ENCODE measurements around the gene CACNA1B. TPM values are rescaled to one million over a fixed set of nuclear protein-coding genes. Genes with fewer than 3 reads are reported as not detected.

Gene CACNA1B
- total RNA-seq, 1 donor from 2014 or later, result under 0.01 TPM

DNA sequence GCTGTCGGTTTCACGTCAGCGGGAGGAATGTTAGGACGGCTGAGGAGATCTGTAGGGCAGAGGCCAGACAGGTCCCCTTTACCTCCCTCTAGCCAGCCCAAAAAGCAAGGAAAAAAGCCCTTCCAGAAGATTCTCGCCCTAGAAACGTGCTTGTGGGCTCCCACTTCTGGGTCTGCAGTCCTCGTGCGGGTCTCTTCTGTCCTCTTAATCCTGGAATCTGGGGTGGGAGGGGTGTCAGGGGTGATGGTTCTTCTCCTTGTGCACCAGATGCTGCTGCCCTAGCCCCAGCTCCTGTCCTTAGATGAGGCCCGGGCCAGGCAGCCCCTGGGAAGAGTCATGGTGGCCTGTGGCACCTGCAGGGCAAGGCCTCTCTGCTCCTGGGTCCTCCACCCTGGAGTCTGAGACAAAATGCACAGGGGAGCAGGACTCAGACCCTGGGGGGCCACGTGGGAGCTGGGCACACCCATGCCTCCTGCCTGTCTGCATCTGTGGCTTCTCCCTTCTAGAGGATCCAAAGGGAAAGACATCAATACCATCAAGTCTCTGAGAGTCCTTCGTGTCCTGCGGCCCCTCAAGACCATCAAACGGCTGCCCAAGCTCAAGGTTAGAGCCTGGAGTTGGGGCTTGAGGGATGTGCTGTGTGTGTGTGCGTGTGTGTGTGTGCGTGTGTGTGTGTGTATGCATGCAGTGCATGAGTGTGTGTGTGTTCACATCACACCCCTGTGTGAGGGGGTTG is 174.2 kb downstream of the CACNA1B start:
- no peak for DNase-seq (ENCODE audit: low spot score)

DNA sequence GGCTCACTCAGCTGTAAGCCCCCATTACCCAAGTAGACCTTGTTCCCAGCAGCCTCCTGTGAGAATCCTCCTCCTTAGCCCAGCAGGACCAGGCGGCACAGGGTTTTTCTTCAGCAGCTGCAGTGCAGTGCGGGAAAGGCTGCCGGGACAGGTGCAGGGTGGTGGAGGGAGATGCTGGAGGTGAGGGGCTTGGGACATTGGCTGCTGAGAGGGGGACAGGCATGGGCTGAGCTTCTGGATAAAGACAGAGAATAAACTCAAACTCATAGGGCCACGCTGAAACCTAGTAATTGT is 174.7 kb downstream of the CACNA1B start:
- DNase-seq (ENCODE audit: low spot score), result no peak

DNA sequence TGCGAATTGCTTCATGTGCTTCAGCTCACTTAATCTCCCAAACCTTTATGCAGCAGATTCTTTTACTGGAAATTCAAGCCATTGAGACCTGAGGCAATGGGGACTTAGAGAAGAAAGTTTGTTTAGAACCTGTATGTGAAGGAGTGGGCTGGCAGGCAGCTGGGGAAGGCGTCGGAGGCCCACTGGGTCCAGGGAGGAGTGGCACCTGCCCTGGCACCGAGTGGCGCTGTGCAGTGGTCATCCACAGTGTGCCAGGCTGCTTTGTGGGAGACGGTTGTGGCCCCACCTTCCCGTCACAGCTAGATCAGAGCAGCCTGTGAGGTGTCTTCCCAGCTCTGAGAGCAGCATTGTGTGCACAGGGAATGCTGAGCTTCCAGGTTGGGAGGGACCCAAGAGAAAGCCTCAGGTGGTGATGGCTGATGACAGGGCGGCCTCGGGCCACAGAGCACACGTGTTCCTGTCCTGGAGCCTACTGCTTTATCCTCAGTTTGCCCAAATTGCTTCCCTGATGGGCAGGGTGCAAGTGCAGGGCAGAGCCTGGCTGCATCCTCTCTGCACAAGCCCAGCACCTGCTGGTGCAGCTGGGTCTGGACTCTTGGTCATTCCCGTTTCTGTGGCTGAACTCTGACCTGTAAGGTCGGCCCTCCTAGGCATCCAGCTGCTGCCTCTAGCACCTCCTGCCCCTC is 175.2 kb downstream of the CACNA1B start:
- no peak for DNase-seq (ENCODE audit: low spot score)

DNA sequence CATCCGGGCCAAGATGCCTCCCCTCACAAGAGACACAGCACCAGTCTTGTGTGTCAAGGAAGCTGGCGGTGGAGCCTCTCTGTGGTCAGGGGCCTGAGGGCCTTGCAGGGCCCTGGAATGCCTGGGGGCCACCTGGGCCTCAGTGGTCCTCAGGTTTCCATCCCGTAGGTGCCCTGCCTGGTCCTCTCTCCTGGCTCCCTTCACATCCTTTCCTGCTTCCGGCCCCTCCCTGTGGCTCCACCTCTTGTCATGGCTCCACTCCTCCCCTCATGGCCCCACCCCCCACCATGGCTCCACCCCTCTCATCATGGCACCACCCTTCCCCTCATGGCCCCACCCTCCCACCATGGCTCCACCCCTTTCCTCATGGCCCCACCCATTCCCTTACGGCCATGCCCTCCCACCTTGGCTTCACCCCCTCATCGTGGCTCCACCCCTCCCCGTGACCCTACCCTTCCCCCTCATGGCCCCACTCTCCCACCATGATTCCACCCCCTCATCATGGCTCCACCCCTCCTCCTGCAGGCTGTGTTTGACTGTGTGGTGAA is 175.8 kb downstream of the CACNA1B start:
- no peak for DNase-seq (ENCODE audit: low spot score)

- DNase-seq (ENCODE audit: low spot score), result no peak
These were observed 176.6 kb downstream of the CACNA1B start for GRCh38 chr9:138053996-138054752.

DNA sequence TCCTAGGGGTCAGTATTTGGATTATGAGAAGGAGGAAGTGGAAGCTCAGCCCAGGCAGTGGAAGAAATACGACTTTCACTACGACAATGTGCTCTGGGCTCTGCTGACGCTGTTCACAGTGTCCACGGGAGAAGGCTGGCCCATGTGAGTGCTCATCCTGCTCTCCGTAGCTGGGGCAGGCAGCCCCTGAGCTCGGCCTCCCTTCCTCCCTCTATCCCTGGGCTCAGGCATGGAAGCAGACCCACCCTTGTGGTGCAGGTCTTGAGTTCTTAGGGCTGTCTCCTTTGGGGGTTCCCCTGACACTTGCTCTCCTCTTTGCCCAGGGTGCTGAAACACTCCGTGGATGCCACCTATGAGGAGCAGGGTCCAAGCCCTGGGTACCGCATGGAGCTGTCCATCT is 180.1 kb downstream of the CACNA1B start:
- DNase-seq (ENCODE audit: low spot score), result no peak

DNA sequence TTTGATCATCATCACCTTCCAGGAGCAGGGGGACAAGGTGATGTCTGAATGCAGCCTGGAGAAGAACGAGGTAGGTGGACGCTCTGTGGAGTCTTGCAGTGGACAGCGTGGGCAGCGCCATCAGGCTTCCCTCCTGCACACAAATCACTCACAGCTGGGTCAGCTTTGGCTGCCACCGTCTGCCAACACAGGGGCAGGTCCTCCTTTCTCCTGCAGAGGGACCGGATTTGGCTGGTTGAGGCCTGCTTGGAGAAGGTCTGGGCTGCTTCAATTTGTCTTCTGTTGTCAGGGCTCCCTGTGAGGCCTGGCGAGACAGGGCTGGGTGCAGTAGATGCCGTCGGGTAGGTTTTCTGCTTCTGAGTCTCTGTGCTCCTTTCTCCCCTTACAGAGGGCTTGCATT is 180.6 kb downstream of the CACNA1B start:
- DNase-seq (ENCODE audit: low spot score), result no peak

- no peak for DNase-seq (ENCODE audit: low spot score)
These were observed 181.6 kb downstream of the CACNA1B start for GRCh38 chr9:138059196-138059595.

GRCh38 chr9:138060365-138060764 is 182.8 kb downstream of the CACNA1B start:
- no peak for DNase-seq (ENCODE audit: low spot score)

DNA sequence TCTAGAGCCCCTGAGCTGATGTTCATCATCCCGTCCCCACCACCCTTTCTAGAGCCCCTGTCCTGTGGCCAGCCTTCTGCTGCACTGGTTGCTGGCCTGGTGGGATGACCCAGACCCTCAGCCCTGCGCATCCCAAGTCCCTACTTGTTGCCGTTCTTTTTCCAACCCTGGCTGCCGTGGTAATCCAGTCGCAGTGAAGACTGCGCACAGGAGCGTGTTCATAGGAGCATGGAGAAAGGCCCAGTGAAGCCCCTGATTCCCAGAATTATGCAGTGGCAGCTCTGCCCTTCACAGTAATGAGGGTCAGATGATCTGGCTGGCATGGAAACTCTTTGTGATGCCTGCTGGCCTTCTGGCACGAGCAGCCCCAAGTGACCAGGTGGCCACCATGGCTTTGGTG is 183.3 kb downstream of the CACNA1B start:
- no peak for DNase-seq (ENCODE audit: low spot score)

DNA sequence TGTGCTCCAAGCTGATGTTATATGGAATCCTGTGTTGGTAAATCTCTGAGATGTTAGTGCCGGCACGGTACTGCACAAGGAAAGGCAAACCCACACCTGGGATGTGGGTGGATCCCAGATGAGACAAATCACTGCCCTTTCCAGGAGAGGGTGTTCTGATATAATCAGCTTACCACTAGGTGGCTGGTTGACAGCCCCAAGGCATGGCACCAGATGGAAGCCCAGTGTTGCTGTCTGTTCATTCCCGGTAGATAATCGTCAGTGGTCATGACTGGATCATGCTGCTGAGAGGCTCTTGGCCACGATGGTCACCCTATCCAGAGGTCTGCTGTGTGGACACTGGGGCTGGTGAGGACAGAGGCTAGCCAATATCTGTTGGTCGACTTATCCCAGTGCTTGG is 184.0 kb downstream of the CACNA1B start:
- DNase-seq (ENCODE audit: low spot score), result no peak

DNA sequence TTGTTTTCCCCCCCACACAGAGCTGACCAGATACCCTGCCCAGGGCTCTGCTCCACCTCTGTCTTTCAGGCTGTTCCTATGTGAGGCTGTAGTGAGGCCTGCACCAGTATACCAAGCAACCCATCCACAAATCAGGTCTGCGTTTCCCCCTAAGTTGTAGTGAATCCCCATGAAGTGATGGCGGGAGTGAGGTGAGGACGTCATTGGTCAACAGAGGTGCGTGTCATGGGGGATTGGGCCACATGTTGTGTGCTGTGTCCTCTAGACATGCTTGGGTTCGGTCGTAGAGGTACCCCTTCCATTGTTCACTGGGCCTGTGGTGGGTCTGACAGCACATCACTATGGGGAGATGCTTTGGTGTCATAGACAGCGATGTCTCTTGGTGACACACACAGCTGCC is 184.6 kb downstream of the CACNA1B start:
- DNase-seq (ENCODE audit: low spot score), result no peak

GRCh38 chr9:138063033-138063432 is 185.5 kb downstream of the CACNA1B start:
- DNase-seq (ENCODE audit: low spot score), result no peak

- DNase-seq (ENCODE audit: low spot score), result no peak
These were observed 186.2 kb downstream of the CACNA1B start for GRCh38 chr9:138063785-138064184.

- DNase-seq (ENCODE audit: low spot score), result no peak
These were observed 187.0 kb downstream of the CACNA1B start for GRCh38 chr9:138064547-138064946.

DNA sequence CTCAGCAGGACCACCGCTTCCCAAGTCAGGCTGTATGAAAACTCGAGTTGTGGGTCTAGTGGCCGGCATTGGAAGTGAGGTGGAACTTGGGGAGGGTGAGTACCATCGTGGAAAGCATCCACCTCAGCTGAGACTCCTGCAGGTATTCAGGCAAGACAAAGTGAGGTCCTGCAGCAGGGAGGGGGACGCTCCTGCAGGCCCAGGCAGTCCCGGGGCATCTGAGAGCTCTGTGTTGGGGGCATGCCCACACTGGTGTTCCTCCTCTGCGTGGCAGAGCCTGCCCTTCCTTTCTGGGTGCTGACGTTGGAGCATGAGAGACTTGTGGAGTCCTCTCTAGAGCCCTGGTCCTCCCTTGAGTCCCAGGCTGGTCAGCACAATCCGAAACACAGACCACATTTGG is 187.7 kb downstream of the CACNA1B start:
- DNase-seq (ENCODE audit: low spot score), result no peak

DNA sequence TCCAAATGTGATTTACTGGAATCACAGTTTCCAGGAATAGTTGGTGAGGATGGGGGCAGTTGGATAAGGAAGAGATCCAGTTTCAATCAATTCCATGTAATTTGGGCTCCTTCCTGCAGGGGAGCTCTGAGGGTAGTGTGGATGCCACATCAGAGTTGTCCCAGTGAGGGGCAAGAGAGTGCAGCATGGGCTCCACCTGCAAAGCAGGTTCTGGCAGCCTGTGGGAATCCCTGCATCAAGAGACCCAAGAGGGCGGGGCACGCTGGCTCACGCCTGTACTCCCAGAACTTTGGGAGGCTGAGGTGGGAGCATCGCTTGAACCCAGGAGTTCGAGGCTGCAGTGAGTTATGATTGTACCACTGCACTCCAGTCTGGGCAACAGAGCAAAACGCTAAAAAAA is 188.5 kb downstream of the CACNA1B start:
- no peak for DNase-seq (ENCODE audit: low spot score)

DNA sequence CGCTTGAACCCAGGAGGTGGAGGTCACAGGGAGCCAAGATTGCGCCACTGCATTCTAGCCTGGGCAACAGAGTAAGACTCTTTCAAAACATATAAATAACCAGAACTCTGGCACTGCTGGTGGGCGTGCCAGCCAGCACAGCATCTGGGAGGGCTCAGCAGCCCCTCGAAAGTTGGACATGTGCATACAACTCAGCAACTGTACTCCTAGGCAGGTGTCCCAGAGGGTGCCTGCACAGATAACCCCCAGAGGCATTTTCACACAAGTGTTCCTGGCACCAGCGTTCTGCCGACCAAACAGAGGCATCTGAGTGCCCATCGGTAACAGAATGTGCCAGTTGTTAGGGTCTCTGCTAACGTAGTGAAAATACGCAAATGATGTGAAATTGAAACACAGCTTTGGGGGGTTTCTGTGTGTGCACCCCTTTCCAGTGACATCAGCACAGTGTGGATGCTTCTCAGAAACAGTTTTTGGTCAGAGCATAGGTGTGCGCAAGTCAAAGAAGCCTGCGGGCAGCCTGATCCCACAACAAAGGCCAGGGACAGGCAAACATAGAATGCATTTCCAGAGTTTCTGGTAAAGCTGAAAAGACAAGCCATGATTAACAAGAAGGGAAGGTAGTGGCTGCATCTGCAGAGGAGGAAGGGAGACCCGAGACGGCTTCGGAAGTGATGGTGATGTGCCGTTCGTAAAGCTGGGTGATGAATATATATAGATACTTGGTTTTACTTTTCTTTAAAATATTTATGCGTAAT is 190.2 kb downstream of the CACNA1B start:
- DNase-seq (ENCODE audit: low spot score), result no peak

DNA sequence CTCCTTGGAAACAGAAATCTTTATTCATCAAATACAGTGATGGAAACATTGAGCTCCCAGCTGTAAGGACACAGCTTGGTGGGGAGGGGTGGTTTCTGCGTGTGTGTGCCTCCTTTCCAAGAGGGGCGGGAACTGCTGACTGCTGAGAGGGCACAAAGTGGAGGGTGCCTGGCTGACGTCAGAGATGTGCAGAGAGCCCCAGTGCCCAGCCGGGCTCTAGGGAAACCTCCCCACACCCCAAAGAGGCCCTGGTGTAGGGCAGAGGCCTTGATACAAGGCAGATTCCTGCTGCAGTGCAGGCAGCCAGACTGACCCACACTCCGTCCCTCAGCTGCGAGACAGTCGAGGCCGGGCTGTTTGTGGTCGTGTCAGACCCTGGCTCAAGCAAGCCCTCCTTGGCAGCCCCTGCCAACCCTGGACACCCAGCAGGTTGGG is 191.0 kb downstream of the CACNA1B start:
- peak; percentile 35 for DNase-seq (ENCODE audit: low spot score)

DNA sequence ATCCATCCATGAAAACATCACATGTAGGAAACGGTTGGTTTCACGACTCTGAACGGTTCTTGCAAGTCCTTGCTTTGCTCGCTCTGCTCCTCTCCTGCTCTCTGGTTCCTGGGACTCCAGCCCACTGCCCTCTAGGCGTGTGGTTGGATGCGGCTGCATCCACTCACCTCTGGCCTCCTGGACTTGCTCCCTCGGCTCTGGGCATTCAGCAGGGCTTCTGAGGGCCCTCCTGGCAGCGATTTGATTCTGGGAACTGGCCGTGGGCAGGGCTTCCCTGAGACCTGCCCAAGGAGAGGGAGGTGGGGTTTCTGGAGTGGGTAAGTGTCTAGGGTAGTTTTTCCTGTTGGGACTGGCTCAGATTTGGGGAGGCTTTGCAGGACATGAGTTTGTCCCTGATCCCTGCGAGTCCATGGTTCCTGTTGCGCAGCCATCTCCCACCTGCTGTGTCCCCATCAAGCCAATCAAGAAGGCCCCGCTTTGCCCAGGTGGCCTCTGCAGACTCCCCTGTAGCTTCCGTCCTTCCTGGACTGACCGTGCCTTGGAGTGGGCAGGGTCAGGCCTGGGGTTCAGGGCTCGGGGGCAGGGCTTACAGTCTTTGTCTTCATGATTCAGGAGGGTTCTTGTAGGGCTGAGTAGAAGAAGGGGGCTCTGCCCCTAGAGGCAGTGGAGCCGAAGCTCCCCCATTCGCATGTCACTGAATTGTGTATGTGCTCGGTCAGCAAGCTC is 192.3 kb downstream of the CACNA1B start:
- no peak for DNase-seq (ENCODE audit: low spot score)

GRCh38 chr9:138070815-138071214 is 193.2 kb downstream of the CACNA1B start:
- DNase-seq (ENCODE audit: low spot score), result no peak

Data from umbilical cord (tissue), 2 donors.